Measurements from ENCODE around the gene RAPGEF2.
"Not testable (repeated sequence)": the region's sequence is repeated elsewhere in the genome, so short reads cannot be mapped to it uniquely, and the experiment has no call there.

The RAPGEF2 gene

GRCh38 chr4:159108124-159108523 lies 5.2 kb downstream of the RAPGEF2 start:
- no peak overlapping the region for H3K4me3 ChIP-seq (ENCODE audit: low read depth, low read length)
- no peak for TF ChIP-seq CTCF (IDR thresholded peaks at IDR 0.05; ENCODE audit: borderline replicate concordance, insufficient read depth, low read depth, low read length)

DNA sequence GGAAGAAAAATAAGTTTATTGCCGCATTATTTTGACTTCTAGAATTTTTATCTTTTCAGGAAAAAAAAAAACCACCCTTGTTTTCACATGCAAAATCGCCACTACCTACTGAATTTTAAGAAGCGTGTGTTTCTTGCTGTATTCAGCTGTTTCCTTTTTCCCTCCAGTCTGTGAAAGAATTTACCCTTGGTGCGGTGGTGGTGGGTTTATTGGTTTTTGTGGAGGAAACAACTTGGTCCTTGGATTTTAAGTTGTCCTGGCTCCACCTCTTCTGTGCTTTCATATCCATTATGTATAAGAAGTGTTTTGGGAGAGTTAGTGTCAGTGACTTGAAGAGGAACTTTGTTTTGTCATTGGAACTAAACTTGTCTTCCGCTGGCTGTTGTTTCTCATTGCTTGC lies 8.1 kb downstream of the RAPGEF2 start:
- TF ChIP-seq CTCF (IDR thresholded peaks at IDR 0.05; ENCODE audit: borderline replicate concordance, insufficient read depth, low read depth, low read length) = no peak
- H3K4me3 ChIP-seq (ENCODE audit: low read depth, low read length) = no peak overlapping the region

DNA sequence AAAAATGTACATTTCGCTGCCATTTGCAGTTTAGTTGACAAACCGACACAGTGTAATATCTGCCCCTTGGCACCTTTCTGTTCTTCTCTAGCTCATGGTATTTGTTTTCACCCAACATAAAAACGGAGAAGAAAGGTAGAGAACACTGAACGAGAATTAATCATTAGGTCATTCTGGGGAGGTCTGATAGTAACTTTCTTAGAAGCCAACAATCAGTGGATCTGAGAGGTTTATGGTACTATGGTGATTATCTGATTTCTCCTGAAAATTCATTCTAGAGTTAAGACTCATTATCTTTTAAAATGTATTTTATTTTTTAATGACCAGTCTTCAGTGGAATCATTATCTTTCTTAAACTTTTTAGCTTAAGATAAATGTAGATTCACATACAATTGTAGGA lies 8.5 kb downstream of the RAPGEF2 start:
- H3K4me3 ChIP-seq (ENCODE audit: low read depth, low read length) = no peak overlapping the region

GRCh38 chr4:159113366-159113765 lies 10.5 kb downstream of the RAPGEF2 start:
- H3K4me3 ChIP-seq (ENCODE audit: low read depth, low read length) = not testable (repeated sequence)

More for the DNA sequence above, 8.5 kb downstream of the RAPGEF2 start:
- TF ChIP-seq CTCF (IDR thresholded peaks at IDR 0.05; ENCODE audit: borderline replicate concordance, insufficient read depth, low read depth, low read length) = no peak

DNA sequence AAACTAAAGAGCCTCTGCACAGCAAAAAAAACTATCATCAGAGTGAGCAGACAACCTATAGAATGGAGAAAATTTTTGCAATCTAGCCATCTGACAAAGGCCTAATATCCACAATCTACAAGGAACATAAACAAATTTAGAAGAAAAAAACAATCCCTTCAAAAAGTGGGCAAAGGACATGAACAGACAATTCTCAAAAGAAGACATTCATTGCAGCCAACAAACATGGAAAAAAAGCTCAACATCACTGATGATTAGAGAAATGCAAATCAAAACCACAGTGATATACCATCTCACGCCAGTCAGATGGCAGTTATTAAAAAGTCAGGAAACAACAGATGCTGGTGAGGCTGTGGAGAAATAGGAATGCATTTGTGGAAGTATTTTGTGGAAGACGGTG lies 13.2 kb downstream of the RAPGEF2 start:
- H3K4me3 ChIP-seq (ENCODE audit: low read depth, low read length) = not testable (repeated sequence)

- not testable (repeated sequence) for H3K4me3 ChIP-seq (ENCODE audit: low read depth, low read length)
These were observed 13.8 kb downstream of the RAPGEF2 start for GRCh38 chr4:159116693-159117092.

DNA sequence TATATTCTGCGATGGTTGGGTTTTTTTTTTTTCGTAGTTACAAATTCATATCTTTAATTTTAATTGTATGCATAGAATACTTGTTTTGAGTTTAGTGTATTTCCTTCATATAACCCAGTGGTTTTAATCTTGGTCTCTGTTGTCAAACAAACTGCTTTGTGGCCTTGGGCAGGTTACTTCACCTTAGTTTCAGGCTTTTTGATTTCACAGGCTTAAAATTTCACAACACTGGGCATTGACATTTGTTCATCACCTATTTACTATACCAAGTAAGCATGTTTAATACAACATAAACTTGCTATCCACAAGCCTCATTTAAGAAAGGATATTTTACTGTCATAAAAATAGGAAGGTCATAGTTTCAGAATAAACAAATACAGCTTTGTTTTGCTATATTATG lies 14.7 kb downstream of the RAPGEF2 start:
- H3K4me3 ChIP-seq (ENCODE audit: low read depth, low read length) = no peak overlapping the region

GRCh38 chr4:159117968-159118367 lies 15.1 kb downstream of the RAPGEF2 start:
- H3K4me3 ChIP-seq (ENCODE audit: low read depth, low read length) = no peak overlapping the region
- TF ChIP-seq CTCF (IDR thresholded peaks at IDR 0.05; ENCODE audit: borderline replicate concordance, insufficient read depth, low read depth, low read length) = no peak

More for the DNA sequence above, 14.7 kb downstream of the RAPGEF2 start:
- no peak for TF ChIP-seq CTCF (IDR thresholded peaks at IDR 0.05; ENCODE audit: borderline replicate concordance, insufficient read depth, low read depth, low read length)

GRCh38 chr4:159121371-159121770 lies 18.5 kb downstream of the RAPGEF2 start:
- no peak overlapping the region for H3K4me3 ChIP-seq (ENCODE audit: low read depth, low read length)
- TF ChIP-seq CTCF (IDR thresholded peaks at IDR 0.05; ENCODE audit: borderline replicate concordance, insufficient read depth, low read depth, low read length) = no peak
